Measurements from ENCODE around the gene MBD3L4. TPM values are rescaled to one million over a fixed set of nuclear protein-coding genes. Genes with fewer than 3 reads are reported as not detected.

Gene MBD3L4
- total RNA-seq, 1 donor from 2014 or later = not detected

- H3K4me3 Mint-ChIP-seq (ENCODE audit: low read depth) = no peak overlapping the region
- peaks cover 8% of the 10 kb centered on the region for H3K36me3 Mint-ChIP-seq (ENCODE audit: low read depth)
- no peak for DNase-seq (ENCODE audit: low spot score)
- peaks cover 15% of the 10 kb centered on the region for H3K9me3 Mint-ChIP-seq
- intact Hi-C loops (cut with micrococcal nuclease) = no loop called here
- H3K4me1 Mint-ChIP-seq (ENCODE audit: low read depth) = peaks cover 8% of the 10 kb centered on the region
- no peak overlapping the region for H3K27ac Mint-ChIP-seq
- H3K27me3 Mint-ChIP-seq (ENCODE audit: low read depth) = no peaks in the 10 kb centered on the region
Observed at GRCh38 chr19:6995054-6995453, 44.9 kb downstream of the MBD3L4 start.

GRCh38 chr19:6988257-6988656 lies 51.7 kb downstream of the MBD3L4 start:
- H3K9me3 Mint-ChIP-seq = peaks cover 34% of the 10 kb centered on the region
- DNase-seq (ENCODE audit: low spot score) = no peak
- H3K4me3 Mint-ChIP-seq (ENCODE audit: low read depth) = no peak overlapping the region
- H3K27me3 Mint-ChIP-seq (ENCODE audit: low read depth) = no peaks in the 10 kb centered on the region
- peaks cover 3% of the 10 kb centered on the region for H3K36me3 Mint-ChIP-seq (ENCODE audit: low read depth)
- intact Hi-C loops (cut with micrococcal nuclease) = no loop called here
- no peak overlapping the region for H3K27ac Mint-ChIP-seq
- no peaks in the 10 kb centered on the region for H3K4me1 Mint-ChIP-seq (ENCODE audit: low read depth)

- DNase-seq (ENCODE audit: low spot score) = no peak
- intact Hi-C loops (cut with micrococcal nuclease) = no loop called here
Observed at GRCh38 chr19:6987850-6988249, 52.1 kb downstream of the MBD3L4 start.

More at GRCh38 chr19:6987850-6988249, 52.1 kb downstream of the MBD3L4 start:
- peaks cover 38% of the 10 kb centered on the region for H3K9me3 Mint-ChIP-seq
- no peak overlapping the region for H3K4me3 Mint-ChIP-seq (ENCODE audit: low read depth)
- H3K27me3 Mint-ChIP-seq (ENCODE audit: low read depth) = no peaks in the 10 kb centered on the region
- no peaks in the 10 kb centered on the region for H3K4me1 Mint-ChIP-seq (ENCODE audit: low read depth)
- peaks cover 3% of the 10 kb centered on the region for H3K36me3 Mint-ChIP-seq (ENCODE audit: low read depth)
- H3K27ac Mint-ChIP-seq = no peak overlapping the region

Other genes starting within 250 kb of the MBD3L4 start
- 1.4 and 2.1 TPM in 2 replicates for gene ADGRE1, start 152.6 kb downstream of the MBD3L4 start, total RNA-seq
- gene MBD3L2B, start 18.7 kb downstream of the MBD3L4 start, total RNA-seq = not detected in 2 replicates
- not detected in 2 replicates for gene MBD3L5, start 9.6 kb downstream of the MBD3L4 start, total RNA-seq
- not detected in 2 replicates for gene MBD3L2, start 9.1 kb upstream of the MBD3L4 start, total RNA-seq
- gene MBD3L3, start 18.5 kb upstream of the MBD3L4 start, total RNA-seq = not detected in 2 replicates
- gene ZNF557, start 29.5 kb upstream of the MBD3L4 start, total RNA-seq = 9.2 and 9.4 TPM in 2 replicates